Spleen (tissue), 11 donors: Measurements from ENCODE around the gene GPR89A. TPM values are rescaled to one million over a fixed set of nuclear protein-coding genes. Genes with fewer than 3 reads are reported as not detected.

ENCODE experiments used
- DNase-seq: peaks from one replicate; pipeline ENCODE4 v3.0.0-alpha.2; 2020
- H3K27ac ChIP-seq, 8 donors: fragments of 200-600 bp; sonication (generic) in 7 of 8; 1 replicate in 4 of 8; 2 replicates in 4 of 8; pipeline versions ENCODE4 v1.5.0 to v1.8.0; 2016 to 2021; ENCODE audit warnings: inconsistent platforms in 4 of 8, mild to moderate bottlenecking in 4 of 8, moderate library complexity in 1 of 8
- H3K27me3 ChIP-seq, 7 donors: fragments of 200-600 bp; sonication (generic) in 6 of 7; replicated peaks in 1 of 7; 1 replicate in 4 of 7; 2 replicates in 3 of 7; pipeline versions ENCODE4 v1.5.0 to v1.8.0; 2016 to 2021; ENCODE audit warnings: inconsistent platforms in 3 of 7, mild to moderate bottlenecking in 1 of 7
- H3K36me3 ChIP-seq, 6 donors: fragments of 200-600 bp; sonication (generic) in 5 of 6; 1 replicate in 4 of 6; 2 replicates in 2 of 6; pipeline versions ENCODE4 v1.5.0 to v1.8.0; 2016 to 2021; ENCODE audit warnings: inconsistent platforms in 2 of 6
- H3K4me1 ChIP-seq, 6 donors: fragments of 200-600 bp; sonication (generic) in 5 of 6; 1 replicate in 3 of 6; 2 replicates in 3 of 6; pipeline versions ENCODE4 v1.5.0 to v1.8.0; 2016 to 2021; ENCODE audit warnings: inconsistent platforms in 3 of 6
- H3K4me3 ChIP-seq, 8 donors: fragments of 200-600 bp; sonication (generic) in 7 of 8; 1 replicate in 4 of 8; 2 replicates in 4 of 8; pipeline versions ENCODE4 v1.5.0 to v1.8.0; 2016 to 2021; ENCODE audit warnings: inconsistent platforms in 4 of 8, mild to moderate bottlenecking in 4 of 8, moderate library complexity in 2 of 8
- H3K9me3 ChIP-seq, 8 donors: fragments of 200-600 bp; sonication (generic) in 7 of 8; 1 replicate in 4 of 8; 2 replicates in 4 of 8; pipeline versions ENCODE4 v1.5.0 to v1.8.0; 2016 to 2021; ENCODE audit warnings: inconsistent platforms in 4 of 8
- POLR2A ChIP-seq, 3 donors: fragments of 450-650 bp; IDR thresholded peaks; one replicate each; pipeline ENCODE4 v1.5.1; 2017; ENCODE audit warnings: antibody characterized with exemption in 3 of 3, mild to moderate bottlenecking in 1 of 3
- POLR2AphosphoS5 ChIP-seq, 3 donors: sonication (generic); formaldehyde crosslinking; IDR thresholded peaks; one replicate each; pipeline ENCODE4 v1.5.1; 2017; ENCODE audit warnings: antibody characterized with exemption in 3 of 3
- WGBS, 5 donors: extraction: QIAGEN DNeasy Blood & Tissue Kit in 3 of 5; methylation state at CpG; one replicate each; pipeline versions ENCODE4 v1.1.5 to v1.1.7; 2013 to 2018; 5-methylcytosine and 5-hydroxymethylcytosine counted together
- intact Hi-C: fragments of 100-400 bp; cut with DNase I; formaldehyde crosslinking; loops from one replicate; pipeline ENCODE4 v1.15.0; 2023; ENCODE audit warnings: low total_unique reads
- polyA plus RNA-seq, 3 donors: library from polyadenylated mRNA; stranded (reverse); fragments of 200-250 nt; gene quantifications; one replicate each; pipeline ENCODE4 v1.2.1, GENCODE V29; 2013
- total RNA-seq, 7 donors: library from RNA; depleted of rRNA in 3 of 7; stranded (reverse); fragments of >200 nt in 3 of 7; fragmentation: NEBNext Ultra II Directional in 4 of 7; extraction: Animal tissue kit (Norgen Biotek cat#: 25700) in 4 of 7; gene quantifications; one replicate each; pipeline versions ENCODE4 v1.1.0 to v1.2.1, GENCODE V29; 2016 to 2021
- TF ChIP-seq, protein P1 (sequence below), 11 experiments: fragments of 200-600 bp in 7 of 11; fragments of 450-650 bp in 4 of 11; sonication (generic) in 4 of 11; IDR thresholded peaks in 8 of 11; conservative IDR thresholded peaks in 3 of 11; 1 replicate in 7 of 11; 2 replicates in 4 of 11; pipeline versions ENCODE4 v1.4.0 to v1.8.0; 2016 to 2021; ENCODE audit warnings: antibody characterized with exemption in 11 of 11, inconsistent platforms in 4 of 11, mild to moderate bottlenecking in 1 of 11
- donor health status: healthy with polysubstance abuse.
- donor health status: DM: no; HTN: no; CAD: no; lungs with moderate emphysema.
- donor health status: DM: no; HTN: no; CAD: no.
- donor health status: Bipolar disorder and iron deficiency.
- donor health status: healthy.
- donor health status: DM: no; HTN: no; CAD: no.
- donor health status: DM: yes; HTN: yes; CAD: no.

GPR89A gene
- total and polyA plus RNA-seq, 10 donors, result 8.7 to 49.8 (median 22.6) TPM

DNA sequence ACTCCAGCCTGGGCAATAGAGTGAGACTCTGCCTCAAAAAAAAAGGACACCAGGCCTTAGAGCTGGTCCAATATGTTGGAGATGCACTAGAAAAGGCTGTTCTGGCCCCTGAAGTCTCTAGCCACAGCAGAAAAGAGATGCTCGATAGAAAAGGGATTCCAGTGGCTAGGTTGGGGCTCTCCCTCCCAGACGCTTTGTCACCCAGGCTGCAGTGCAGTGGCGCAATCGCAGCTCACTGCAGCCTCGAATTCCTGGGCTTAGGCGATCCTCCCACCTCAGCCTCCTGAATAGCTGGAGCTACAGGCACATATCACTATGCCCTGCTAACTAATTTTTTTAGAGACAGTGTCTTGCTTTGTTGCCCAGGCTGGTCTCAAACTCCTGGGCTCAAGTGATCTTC, 81.1 kb downstream of the GPR89A start:
- no peak for DNase-seq
- Histone ChIP-seq H3K36me3 (no peaks in the 10 kb centered on the region), H3K27me3 (no peaks in the 10 kb centered on the region), H3K9me3 (no peaks in the 10 kb centered on the region), H3K4me3 (no peak overlapping the region), H3K27ac (peak overlapping the region in 4 of 8 donors; percentile 3 to 68 (median 44)), H3K4me1 (peaks cover 0 to 29% (median 17%) of the 10 kb centered on the region in 6 donors)
- WGBS, 5 donors, result 86 to 100% (median 90%) methylated on average over 1 to 6 of the region's 6 CpGs
- TF ChIP-seq POLR2A (IDR thresholded peaks at IDR 0.05) (no peak), POLR2AphosphoS5 (IDR thresholded peaks at IDR 0.05) (no peak)
- TF ChIP-seq, protein P1, sequence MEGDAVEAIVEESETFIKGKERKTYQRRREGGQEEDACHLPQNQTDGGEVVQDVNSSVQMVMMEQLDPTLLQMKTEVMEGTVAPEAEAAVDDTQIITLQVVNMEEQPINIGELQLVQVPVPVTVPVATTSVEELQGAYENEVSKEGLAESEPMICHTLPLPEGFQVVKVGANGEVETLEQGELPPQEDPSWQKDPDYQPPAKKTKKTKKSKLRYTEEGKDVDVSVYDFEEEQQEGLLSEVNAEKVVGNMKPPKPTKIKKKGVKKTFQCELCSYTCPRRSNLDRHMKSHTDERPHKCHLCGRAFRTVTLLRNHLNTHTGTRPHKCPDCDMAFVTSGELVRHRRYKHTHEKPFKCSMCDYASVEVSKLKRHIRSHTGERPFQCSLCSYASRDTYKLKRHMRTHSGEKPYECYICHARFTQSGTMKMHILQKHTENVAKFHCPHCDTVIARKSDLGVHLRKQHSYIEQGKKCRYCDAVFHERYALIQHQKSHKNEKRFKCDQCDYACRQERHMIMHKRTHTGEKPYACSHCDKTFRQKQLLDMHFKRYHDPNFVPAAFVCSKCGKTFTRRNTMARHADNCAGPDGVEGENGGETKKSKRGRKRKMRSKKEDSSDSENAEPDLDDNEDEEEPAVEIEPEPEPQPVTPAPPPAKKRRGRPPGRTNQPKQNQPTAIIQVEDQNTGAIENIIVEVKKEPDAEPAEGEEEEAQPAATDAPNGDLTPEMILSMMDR (IDR thresholded peaks at IDR 0.05 in 8 of 11, conservative IDR thresholded peaks at IDR 0.05 in 3 of 11), result no peak
- intact Hi-C loops, result no loop called here

- WGBS, 5 donors, result 93 to 95% (median 93%) methylated on average over 6 of the region's 6 CpGs
- TF ChIP-seq, protein P1 (IDR thresholded peaks at IDR 0.05 in 8 of 11, conservative IDR thresholded peaks at IDR 0.05 in 3 of 11), result no peak
- TF ChIP-seq POLR2A (IDR thresholded peaks at IDR 0.05) (no peak), POLR2AphosphoS5 (IDR thresholded peaks at IDR 0.05) (no peak)
- H3K4me1 ChIP-seq, result peaks cover 0 to 29% (median 17%) of the 10 kb centered on the region in 6 donors
- no peaks in the 10 kb centered on the region for H3K36me3 ChIP-seq
- intact Hi-C loops, result no loop called here
- no peaks in the 10 kb centered on the region for H3K27me3 ChIP-seq
- DNase-seq, result no peak
- H3K9me3 ChIP-seq, result no peaks in the 10 kb centered on the region
- no peak overlapping the region for H3K4me3 ChIP-seq
- peak overlapping the region in 4 of 8 donors; percentile 14 to 68 (median 44) for H3K27ac ChIP-seq
Measured at GRCh38 chr1:145689922-145690321, 82.1 kb downstream of the GPR89A start.

GRCh38 chr1:145690587-145691558, 83.1 kb downstream of the GPR89A start:
- 62 to 64% (median 62%) methylated on average over 5 of the region's 5 CpGs for WGBS, 5 donors
- Histone ChIP-seq H3K36me3 (no peaks in the 10 kb centered on the region), H3K27ac (peak overlapping the region in 4 of 8 donors; percentile 2 to 68 (median 40)), H3K4me1 (peaks cover 0 to 29% (median 17%) of the 10 kb centered on the region in 6 donors), H3K9me3 (no peaks in the 10 kb centered on the region), H3K4me3 (no peak overlapping the region), H3K27me3 (no peaks in the 10 kb centered on the region)
- TF ChIP-seq, protein P1 (IDR thresholded peaks at IDR 0.05 in 8 of 11, conservative IDR thresholded peaks at IDR 0.05 in 3 of 11), result no peak
- no peak for TF ChIP-seq POLR2AphosphoS5 (IDR thresholded peaks at IDR 0.05)
- no peak for TF ChIP-seq POLR2A (IDR thresholded peaks at IDR 0.05)
- intact Hi-C loops, result no loop called here
- DNase-seq, result no peak

DNA sequence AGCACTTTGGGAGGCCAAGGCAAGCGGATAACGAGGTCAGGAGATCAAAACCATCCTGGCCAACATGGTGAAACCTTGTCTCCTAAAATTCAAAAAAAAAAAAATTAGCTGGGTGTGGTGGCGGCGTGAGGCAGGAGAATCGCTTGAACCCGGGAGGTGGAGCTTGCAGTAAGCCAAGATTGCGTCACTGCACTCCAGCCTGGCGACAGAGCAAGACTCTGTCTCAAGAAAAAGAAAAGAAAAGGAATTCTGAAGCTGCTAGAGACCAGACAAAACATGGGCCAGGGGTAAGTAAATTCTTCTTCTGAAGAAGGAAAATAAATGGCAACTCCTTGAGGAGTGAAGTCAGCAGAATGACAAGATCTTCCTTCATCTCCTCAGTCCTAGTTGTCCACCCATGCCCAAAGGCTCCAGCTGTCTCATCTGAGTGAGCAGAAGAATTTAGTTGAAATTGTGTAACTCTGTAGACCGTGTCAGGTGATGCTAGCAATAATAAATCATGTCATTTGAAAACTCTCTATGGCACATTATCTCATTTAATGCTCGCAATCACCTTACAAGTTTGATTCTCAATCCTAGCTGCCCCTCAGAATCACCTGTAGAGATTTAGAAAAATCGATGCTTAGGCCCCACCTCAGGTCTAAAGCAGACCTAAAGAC, 85.1 kb downstream of the GPR89A start:
- DNase-seq, result no peak
- WGBS, 5 donors, result 85 to 95% (median 87%) methylated on average over 11 of the region's 11 CpGs
- Histone ChIP-seq H3K4me1 (peaks cover 0 to 29% (median 17%) of the 10 kb centered on the region in 6 donors), H3K4me3 (no peak overlapping the region), H3K27me3 (no peaks in the 10 kb centered on the region), H3K9me3 (no peaks in the 10 kb centered on the region), H3K27ac (no peak overlapping the region), H3K36me3 (no peaks in the 10 kb centered on the region)
- TF ChIP-seq POLR2AphosphoS5 (IDR thresholded peaks at IDR 0.05) (no peak), POLR2A (IDR thresholded peaks at IDR 0.05) (no peak)
- TF ChIP-seq, protein P1 (IDR thresholded peaks at IDR 0.05 in 8 of 11, conservative IDR thresholded peaks at IDR 0.05 in 3 of 11), result no peak
- intact Hi-C loops, result no loop called here
